Mucosa of stomach (tissue), 1 donor: ENCODE results near the gene KMT5B.

ENCODE experiments used
- H3K27me3 ChIP-seq: one replicate; pipeline ENCODE4 v1.7.0; 2013; ENCODE audit warnings: mild to moderate bottlenecking, low read length; ENCODE audit not compliant: control insufficient read depth, insufficient read depth
- H3K36me3 ChIP-seq: one replicate; pipeline ENCODE4 v1.7.0; 2013; ENCODE audit warnings: low read length; ENCODE audit not compliant: control insufficient read depth, insufficient read depth
- H3K4me1 ChIP-seq: one replicate; pipeline ENCODE4 v1.7.0; 2013; ENCODE audit warnings: mild to moderate bottlenecking, low read length; ENCODE audit not compliant: control insufficient read depth, insufficient read depth
- H3K4me3 ChIP-seq: one replicate; pipeline ENCODE4 v1.7.0; 2013; ENCODE audit warnings: low read length
- H3K9ac ChIP-seq: one replicate; pipeline ENCODE4 v1.7.0; 2013; ENCODE audit warnings: mild to moderate bottlenecking, low read length, moderate library complexity
- H3K9me3 ChIP-seq: one replicate; pipeline ENCODE4 v1.7.0; 2013; ENCODE audit warnings: mild to moderate bottlenecking, low read length, moderate library complexity; ENCODE audit not compliant: control insufficient read depth
- donor health status: Pancreatic carcinoma.

The KMT5B gene

DNA sequence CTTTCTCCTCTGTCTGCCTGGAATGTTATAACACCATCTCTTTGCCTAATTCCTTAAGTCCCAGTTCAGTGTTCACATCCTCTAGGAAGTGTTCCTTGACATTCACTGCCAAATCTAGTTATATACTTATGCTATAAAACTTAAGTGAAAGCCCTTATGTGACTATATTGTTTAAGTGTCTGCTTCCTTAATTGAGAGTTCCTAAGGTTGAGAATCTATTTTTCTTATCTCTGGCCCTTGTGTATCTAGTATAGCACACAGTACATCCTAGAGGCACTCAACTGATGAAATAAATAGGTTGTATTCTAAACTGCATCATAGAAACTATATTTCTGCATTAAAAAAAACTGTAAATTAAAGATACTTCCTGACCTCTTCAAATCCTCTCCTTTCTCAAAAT, 16.9 kb downstream of the KMT5B start:
- Histone ChIP-seq H3K36me3 (no peaks in the 10 kb centered on the region), H3K9ac (no peak overlapping the region), H3K4me1 (peaks cover 17% of the 10 kb centered on the region), H3K9me3 (no peaks in the 10 kb centered on the region), H3K27me3 (no peaks in the 10 kb centered on the region), H3K4me3 (no peak overlapping the region)

DNA sequence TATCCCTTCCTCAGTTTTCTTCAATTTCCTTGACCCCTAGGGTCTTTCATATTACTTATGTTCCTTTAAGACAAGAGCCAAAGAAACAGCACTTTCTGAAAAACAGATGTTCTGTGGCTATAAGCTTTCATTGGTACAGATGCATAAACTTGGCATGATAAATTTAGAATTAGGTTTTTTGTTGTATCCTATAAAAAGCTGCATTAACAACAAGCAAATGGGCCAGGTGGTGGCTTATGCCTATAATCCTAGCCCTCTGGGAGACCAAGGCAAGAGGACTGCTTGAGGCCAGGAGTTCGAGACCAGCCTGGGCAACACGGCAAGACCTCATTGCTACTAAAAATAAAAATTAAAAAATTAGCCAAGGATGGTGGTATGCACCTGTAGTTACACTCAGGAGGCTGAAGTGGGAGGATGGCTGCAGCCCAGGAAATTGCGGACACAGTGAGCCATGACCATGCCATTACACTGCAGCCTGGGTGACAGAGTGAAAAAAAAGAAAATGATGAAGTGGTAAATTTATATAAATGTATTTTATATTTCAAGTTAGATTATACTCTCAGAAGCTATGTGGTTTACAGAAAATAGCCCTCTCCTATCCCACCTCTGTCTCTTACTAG, 18.3 kb downstream of the KMT5B start:
- H3K9me3 ChIP-seq, result no peaks in the 10 kb centered on the region
- H3K27me3 ChIP-seq, result no peaks in the 10 kb centered on the region
- no peak overlapping the region for H3K4me3 ChIP-seq
- H3K9ac ChIP-seq, result no peak overlapping the region
- H3K4me1 ChIP-seq, result peaks cover 9% of the 10 kb centered on the region
- no peaks in the 10 kb centered on the region for H3K36me3 ChIP-seq

DNA sequence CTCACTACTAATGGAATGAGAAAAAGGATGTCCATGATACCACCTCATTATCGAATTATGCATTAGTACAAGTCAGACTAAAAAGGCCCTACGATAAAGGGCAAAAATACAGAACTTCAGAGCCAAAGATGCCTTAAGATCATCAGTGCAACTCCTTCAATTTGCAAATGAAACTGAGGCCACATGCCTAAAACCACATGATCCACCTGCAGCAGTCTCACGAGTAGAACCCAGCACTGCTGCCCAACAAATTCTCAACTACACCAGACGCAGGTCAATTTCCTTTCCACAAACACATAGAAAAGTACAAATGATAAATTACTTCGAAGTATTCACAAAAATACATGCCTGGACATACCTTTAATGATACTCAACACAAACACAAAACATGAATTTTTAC, 20.1 kb downstream of the KMT5B start:
- Histone ChIP-seq H3K36me3 (no peaks in the 10 kb centered on the region), H3K27me3 (no peaks in the 10 kb centered on the region), H3K4me1 (peaks cover 9% of the 10 kb centered on the region), H3K4me3 (no peak overlapping the region), H3K9me3 (no peaks in the 10 kb centered on the region), H3K9ac (no peak overlapping the region)

DNA sequence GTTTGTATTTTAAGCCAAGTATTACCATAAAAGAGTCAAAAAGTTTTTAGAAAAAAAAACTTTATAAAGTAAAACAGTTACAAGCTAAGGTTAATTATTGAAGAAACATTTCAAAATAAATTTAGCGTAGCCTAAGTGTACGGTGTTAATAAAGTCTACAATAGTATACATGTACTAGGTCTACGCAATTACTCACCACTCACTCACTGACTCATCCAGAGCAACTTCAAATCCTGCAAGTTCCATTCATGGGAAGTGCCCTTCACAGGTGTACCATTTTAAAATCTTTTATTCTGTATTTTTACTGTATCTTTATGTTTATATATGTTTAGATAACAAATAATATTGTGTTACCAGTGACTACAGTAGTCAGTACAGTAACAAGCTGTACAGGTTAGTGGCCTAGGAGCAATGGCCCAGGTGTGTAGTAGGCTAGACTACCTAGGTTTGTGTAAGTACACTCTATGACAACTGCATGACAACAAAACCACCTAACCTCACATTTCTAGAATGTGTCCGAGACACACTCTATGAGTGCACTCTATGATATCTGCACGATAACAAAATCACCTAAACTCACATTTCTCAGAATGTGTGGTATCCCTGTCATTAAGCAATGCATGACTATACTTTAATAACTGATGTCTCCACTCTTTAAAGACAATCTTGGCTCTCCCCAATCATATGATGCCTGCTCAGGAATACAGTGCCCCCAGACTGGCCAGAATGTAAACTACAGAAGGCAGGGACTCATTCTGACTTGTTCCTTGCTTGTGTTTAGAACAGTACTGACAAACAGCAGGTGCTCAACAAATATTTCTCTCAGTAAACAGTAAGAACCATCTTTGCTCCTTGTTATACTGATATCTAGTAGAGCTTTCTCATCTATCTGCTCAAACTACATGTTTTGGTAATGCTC, 21.2 kb downstream of the KMT5B start:
- Histone ChIP-seq H3K9ac (no peak overlapping the region), H3K36me3 (no peaks in the 10 kb centered on the region), H3K27me3 (no peaks in the 10 kb centered on the region), H3K4me1 (peaks cover 9% of the 10 kb centered on the region), H3K4me3 (no peak overlapping the region), H3K9me3 (no peaks in the 10 kb centered on the region)

DNA sequence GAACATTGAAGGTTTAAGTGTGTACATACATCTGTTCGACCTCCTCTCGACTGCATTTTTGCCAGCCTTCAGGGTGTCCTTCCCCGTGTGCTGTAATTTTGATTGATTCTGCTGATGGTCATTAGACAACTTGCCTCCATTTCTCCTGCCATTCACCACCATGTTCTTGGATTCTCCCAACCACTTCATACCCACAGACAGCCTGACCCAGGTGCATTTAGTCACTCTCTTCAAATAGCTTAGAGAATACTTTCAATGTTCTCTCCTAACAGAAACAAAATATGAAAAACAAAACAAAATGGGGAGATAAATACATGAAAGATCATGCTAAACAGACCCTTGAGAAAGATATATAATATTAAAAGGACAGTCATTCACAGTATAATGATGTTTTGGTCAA, 23.2 kb downstream of the KMT5B start:
- no peak overlapping the region for H3K9ac ChIP-seq
- H3K4me3 ChIP-seq, result no peak overlapping the region
- H3K9me3 ChIP-seq, result no peaks in the 10 kb centered on the region
- no peaks in the 10 kb centered on the region for H3K27me3 ChIP-seq
- peaks cover 9% of the 10 kb centered on the region for H3K4me1 ChIP-seq
- no peaks in the 10 kb centered on the region for H3K36me3 ChIP-seq

DNA sequence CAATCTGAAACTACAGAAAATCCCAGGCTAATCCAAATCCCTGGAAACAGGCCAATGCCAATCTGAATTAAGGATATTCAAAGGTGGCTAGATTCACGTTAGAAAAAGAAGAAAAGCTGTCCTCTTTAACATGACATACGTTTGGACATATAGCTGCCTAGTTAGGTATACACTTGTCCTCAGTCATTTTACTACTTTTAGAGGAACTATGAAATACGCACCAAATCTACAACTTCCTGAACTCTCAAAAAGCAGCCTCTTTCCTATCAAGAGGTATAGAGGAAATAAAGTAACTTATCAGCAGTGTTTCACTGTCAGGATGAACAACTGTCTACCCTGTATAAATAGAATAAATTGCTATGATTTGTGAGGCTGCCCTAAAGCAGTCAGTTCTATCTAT, 24.0 kb downstream of the KMT5B start:
- H3K9ac ChIP-seq, result no peak overlapping the region
- H3K36me3 ChIP-seq, result no peaks in the 10 kb centered on the region
- H3K4me1 ChIP-seq, result peaks cover 9% of the 10 kb centered on the region
- H3K27me3 ChIP-seq, result no peaks in the 10 kb centered on the region
- no peak overlapping the region for H3K4me3 ChIP-seq
- H3K9me3 ChIP-seq, result no peaks in the 10 kb centered on the region

DNA sequence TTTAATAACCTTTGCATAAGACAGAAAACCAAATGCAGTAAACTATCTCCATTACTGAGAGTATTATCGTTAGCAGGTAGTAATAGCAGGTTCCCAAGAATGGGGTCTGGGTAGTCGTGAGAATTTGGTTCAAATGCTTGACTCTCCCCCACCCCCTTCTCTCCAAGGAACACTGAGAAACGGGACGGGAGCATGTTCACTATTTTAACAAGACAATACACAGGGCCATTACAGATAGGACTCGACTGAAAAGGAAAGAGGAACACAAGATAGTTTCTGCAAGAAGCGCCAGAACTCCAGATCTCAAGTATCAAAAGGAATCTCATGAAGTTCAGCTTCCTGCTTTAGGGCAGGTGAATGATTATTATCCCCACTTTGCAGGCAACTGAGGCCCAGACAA, 27.0 kb downstream of the KMT5B start:
- Histone ChIP-seq H3K4me3 (no peak overlapping the region), H3K9me3 (no peaks in the 10 kb centered on the region), H3K36me3 (no peaks in the 10 kb centered on the region), H3K9ac (no peak overlapping the region), H3K4me1 (no peaks in the 10 kb centered on the region), H3K27me3 (no peaks in the 10 kb centered on the region)

DNA sequence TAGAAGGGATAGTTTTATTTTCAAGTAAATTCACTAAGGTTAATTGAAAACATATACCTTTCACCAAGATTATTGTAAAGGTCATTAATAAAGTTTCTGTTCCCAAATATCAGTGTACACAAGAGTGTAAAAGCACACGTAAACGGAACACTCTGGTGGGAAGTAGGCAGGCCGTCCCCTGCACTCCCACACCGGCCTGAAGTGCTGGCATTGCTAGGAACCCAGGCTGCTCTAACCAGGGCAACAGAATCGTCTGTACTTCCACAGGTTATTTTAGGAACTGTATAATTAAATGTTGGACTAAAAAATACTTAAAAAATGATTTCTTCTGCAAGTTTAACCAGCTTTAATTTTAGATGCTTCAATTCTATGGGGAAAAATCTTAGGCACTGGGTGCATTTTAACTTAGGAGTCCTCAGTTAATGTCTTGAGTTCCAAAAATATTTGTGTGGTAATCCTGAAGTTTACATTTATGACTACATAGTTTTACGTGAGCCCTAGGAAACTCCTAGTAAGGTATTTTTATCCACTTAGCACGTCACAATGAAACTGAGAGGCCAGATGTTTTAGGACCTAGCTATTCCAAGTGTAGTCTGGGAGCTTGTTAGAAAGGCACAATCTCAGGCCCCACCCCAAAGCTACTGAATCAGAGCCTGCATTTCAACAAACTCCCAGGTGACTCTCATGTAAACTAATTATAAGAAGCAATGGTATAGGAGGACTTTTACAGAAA, 31.2 kb downstream of the KMT5B start:
- H3K9me3 ChIP-seq, result no peaks in the 10 kb centered on the region
- H3K27me3 ChIP-seq, result no peaks in the 10 kb centered on the region
- H3K9ac ChIP-seq, result no peak overlapping the region
- H3K4me3 ChIP-seq, result no peak overlapping the region
- H3K4me1 ChIP-seq, result peaks cover 9% of the 10 kb centered on the region
- H3K36me3 ChIP-seq, result no peaks in the 10 kb centered on the region

DNA sequence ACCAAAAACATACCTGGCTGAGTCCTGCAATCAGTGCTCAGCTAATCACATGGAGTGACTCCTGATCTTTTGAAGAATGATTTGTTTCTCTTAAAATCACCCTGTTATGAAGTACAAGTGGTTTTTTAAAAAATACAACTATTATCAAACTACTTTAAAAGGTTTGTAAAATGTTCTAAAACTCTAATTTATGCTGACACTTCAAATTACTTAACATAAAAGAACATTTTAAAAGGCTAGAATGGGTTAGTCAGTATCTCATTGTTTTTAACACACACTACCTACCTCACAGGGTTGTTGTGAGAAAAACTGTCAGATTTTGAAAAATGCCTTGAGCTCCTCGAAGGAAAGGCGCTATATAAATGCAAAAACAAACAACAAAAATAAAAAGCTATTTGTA, 33.2 kb downstream of the KMT5B start:
- Histone ChIP-seq H3K9ac (no peak overlapping the region), H3K4me3 (no peak overlapping the region), H3K27me3 (no peaks in the 10 kb centered on the region), H3K9me3 (no peaks in the 10 kb centered on the region), H3K4me1 (peaks cover 9% of the 10 kb centered on the region), H3K36me3 (no peaks in the 10 kb centered on the region)

DNA sequence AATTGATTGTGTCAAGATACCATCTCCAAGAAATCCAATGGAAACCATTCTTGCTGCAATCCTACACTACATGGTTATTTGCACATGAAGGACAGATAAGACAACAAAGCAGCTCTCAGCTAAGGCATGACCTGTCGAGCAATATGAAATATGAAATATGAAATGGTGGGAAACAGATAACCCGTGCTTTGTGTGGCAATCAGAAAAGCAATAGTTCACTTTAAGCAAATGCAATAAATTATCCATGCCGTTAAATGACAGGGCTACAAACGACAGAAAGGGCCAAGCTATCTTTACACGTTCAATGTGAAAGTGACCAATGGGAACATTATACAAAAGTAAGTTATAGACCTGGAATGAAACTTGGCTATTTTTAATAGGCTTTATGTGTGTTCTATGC, 35.2 kb downstream of the KMT5B start:
- H3K4me3 ChIP-seq, result no peak overlapping the region
- H3K27me3 ChIP-seq, result no peaks in the 10 kb centered on the region
- H3K9me3 ChIP-seq, result no peaks in the 10 kb centered on the region
- no peak overlapping the region for H3K9ac ChIP-seq
- H3K4me1 ChIP-seq, result peaks cover 9% of the 10 kb centered on the region
- no peaks in the 10 kb centered on the region for H3K36me3 ChIP-seq

DNA sequence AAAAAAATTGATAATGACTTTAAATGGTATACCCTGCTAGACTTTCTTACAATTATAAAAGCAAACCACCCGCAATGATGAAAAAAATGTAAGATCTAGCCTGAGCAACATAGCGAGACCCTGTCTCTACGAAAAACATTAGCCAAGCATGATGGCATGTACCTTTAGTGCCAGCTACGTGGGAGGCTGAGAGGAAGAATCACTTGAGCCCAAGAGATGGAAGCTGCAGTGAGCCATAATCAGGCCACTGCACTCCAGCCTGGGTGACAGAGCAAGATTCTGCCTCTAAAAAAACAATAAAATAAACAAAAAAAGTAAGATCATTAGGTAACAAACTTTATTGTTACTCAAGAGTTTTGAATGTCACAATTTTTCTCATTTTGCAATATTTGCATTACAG, 39.2 kb downstream of the KMT5B start:
- H3K4me3 ChIP-seq, result no peak overlapping the region
- H3K9me3 ChIP-seq, result no peaks in the 10 kb centered on the region
- H3K4me1 ChIP-seq, result peaks cover 9% of the 10 kb centered on the region
- H3K27me3 ChIP-seq, result no peaks in the 10 kb centered on the region
- H3K36me3 ChIP-seq, result peaks cover 12% of the 10 kb centered on the region
- no peak overlapping the region for H3K9ac ChIP-seq

DNA sequence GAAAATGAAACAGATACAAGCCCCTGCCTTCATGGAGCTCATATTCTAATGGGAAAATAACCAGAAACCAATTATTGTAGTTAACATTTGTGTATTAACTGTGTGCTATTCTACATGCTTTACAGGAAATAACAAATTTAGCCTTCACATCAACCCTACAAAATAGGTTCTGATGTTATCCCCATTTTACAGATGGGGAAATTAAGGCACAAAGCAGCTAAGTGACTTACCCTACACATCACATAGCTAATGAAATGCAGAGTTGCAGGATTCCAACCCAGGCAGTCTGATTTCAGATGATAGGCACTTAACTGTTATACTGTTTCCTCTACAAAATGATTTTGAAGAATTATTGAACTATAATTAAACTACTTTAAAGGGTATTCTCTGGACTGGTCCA, 43.7 kb downstream of the KMT5B start:
- Histone ChIP-seq H3K36me3 (peaks cover 13% of the 10 kb centered on the region), H3K27me3 (no peaks in the 10 kb centered on the region), H3K4me3 (no peak overlapping the region), H3K9me3 (no peaks in the 10 kb centered on the region), H3K4me1 (peaks cover 4% of the 10 kb centered on the region), H3K9ac (no peak overlapping the region)
